Measurements from ENCODE around the gene TRIM33.

TRIM33 gene

GRCh38 chr1:114545315-114545714, 34.3 kb upstream of the TRIM33 start:
- Histone ChIP-seq H3K9ac (ENCODE audit: low read length in 5 of 5) (no peak overlapping the region), H3K4me1 (ENCODE audit: control insufficient read depth in 5 of 5, insufficient read depth in 5 of 5, low read length in 5 of 5) (no peaks in the 10 kb centered on the region), H3K9me3 (ENCODE audit: control insufficient read depth in 5 of 5, low read length in 5 of 5) (no peaks in the 10 kb centered on the region), H3K4me3 (ENCODE audit: low read depth in 1 of 5, low read length in 5 of 5) (no peak overlapping the region), H3K27ac (ENCODE audit: low read depth, low read length) (no peak overlapping the region), H3K36me3 (ENCODE audit: control insufficient read depth in 5 of 5, insufficient read depth in 5 of 5, low read length in 5 of 5) (no peaks in the 10 kb centered on the region), H3K27me3 (ENCODE audit: control insufficient read depth in 5 of 5, insufficient read depth in 4 of 5, low read length in 5 of 5) (no peaks in the 10 kb centered on the region)

- H3K9ac ChIP-seq (ENCODE audit: low read length in 5 of 5) = no peak overlapping the region
- no peak overlapping the region for H3K4me3 ChIP-seq (ENCODE audit: low read depth in 1 of 5, low read length in 5 of 5)
- no peaks in the 10 kb centered on the region for H3K4me1 ChIP-seq (ENCODE audit: control insufficient read depth in 5 of 5, insufficient read depth in 5 of 5, low read length in 5 of 5)
- no peaks in the 10 kb centered on the region for H3K27me3 ChIP-seq (ENCODE audit: control insufficient read depth in 5 of 5, insufficient read depth in 4 of 5, low read length in 5 of 5)
- no peaks in the 10 kb centered on the region for H3K9me3 ChIP-seq (ENCODE audit: control insufficient read depth in 5 of 5, low read length in 5 of 5)
- no peak overlapping the region for H3K27ac ChIP-seq (ENCODE audit: low read depth, low read length)
- no peaks in the 10 kb centered on the region for H3K36me3 ChIP-seq (ENCODE audit: control insufficient read depth in 5 of 5, insufficient read depth in 5 of 5, low read length in 5 of 5)
Observed at GRCh38 chr1:114540821-114541220, 29.8 kb upstream of the TRIM33 start.

- Histone ChIP-seq H3K27ac (ENCODE audit: low read depth, low read length) (no peak overlapping the region), H3K9ac (ENCODE audit: low read length in 5 of 5) (no peak overlapping the region), H3K4me3 (ENCODE audit: low read depth in 1 of 5, low read length in 5 of 5) (no peak overlapping the region), H3K27me3 (ENCODE audit: control insufficient read depth in 5 of 5, insufficient read depth in 4 of 5, low read length in 5 of 5) (no peaks in the 10 kb centered on the region), H3K9me3 (ENCODE audit: control insufficient read depth in 5 of 5, low read length in 5 of 5) (no peaks in the 10 kb centered on the region), H3K36me3 (ENCODE audit: control insufficient read depth in 5 of 5, insufficient read depth in 5 of 5, low read length in 5 of 5) (no peaks in the 10 kb centered on the region), H3K4me1 (ENCODE audit: control insufficient read depth in 5 of 5, insufficient read depth in 5 of 5, low read length in 5 of 5) (no peaks in the 10 kb centered on the region)
Observed at GRCh38 chr1:114540272-114540671, 29.3 kb upstream of the TRIM33 start.

GRCh38 chr1:114536043-114536442, 25.0 kb upstream of the TRIM33 start:
- no peak overlapping the region for H3K4me3 ChIP-seq (ENCODE audit: low read depth in 1 of 5, low read length in 5 of 5)
- no peak overlapping the region for H3K9ac ChIP-seq (ENCODE audit: low read length in 5 of 5)
- no peaks in the 10 kb centered on the region for H3K4me1 ChIP-seq (ENCODE audit: control insufficient read depth in 5 of 5, insufficient read depth in 5 of 5, low read length in 5 of 5)
- H3K9me3 ChIP-seq (ENCODE audit: control insufficient read depth in 5 of 5, low read length in 5 of 5) = no peaks in the 10 kb centered on the region
- no peaks in the 10 kb centered on the region for H3K27me3 ChIP-seq (ENCODE audit: control insufficient read depth in 5 of 5, insufficient read depth in 4 of 5, low read length in 5 of 5)
- no peak overlapping the region for H3K27ac ChIP-seq (ENCODE audit: low read depth, low read length)
- H3K36me3 ChIP-seq (ENCODE audit: control insufficient read depth in 5 of 5, insufficient read depth in 5 of 5, low read length in 5 of 5) = no peaks in the 10 kb centered on the region

- Histone ChIP-seq H3K9ac (ENCODE audit: low read length in 5 of 5) (no peak overlapping the region), H3K4me3 (ENCODE audit: low read depth in 1 of 5, low read length in 5 of 5) (no peak overlapping the region), H3K4me1 (ENCODE audit: control insufficient read depth in 5 of 5, insufficient read depth in 5 of 5, low read length in 5 of 5) (no peaks in the 10 kb centered on the region), H3K9me3 (ENCODE audit: control insufficient read depth in 5 of 5, low read length in 5 of 5) (no peaks in the 10 kb centered on the region), H3K27me3 (ENCODE audit: control insufficient read depth in 5 of 5, insufficient read depth in 4 of 5, low read length in 5 of 5) (no peaks in the 10 kb centered on the region), H3K27ac (ENCODE audit: low read depth, low read length) (no peak overlapping the region), H3K36me3 (ENCODE audit: control insufficient read depth in 5 of 5, insufficient read depth in 5 of 5, low read length in 5 of 5) (no peaks in the 10 kb centered on the region)
Observed at GRCh38 chr1:114535401-114535800, 24.4 kb upstream of the TRIM33 start.

GRCh38 chr1:114531094-114531493, 20.1 kb upstream of the TRIM33 start:
- Histone ChIP-seq H3K27ac (ENCODE audit: low read depth, low read length) (no peak overlapping the region), H3K4me1 (ENCODE audit: control insufficient read depth in 5 of 5, insufficient read depth in 5 of 5, low read length in 5 of 5) (no peaks in the 10 kb centered on the region), H3K27me3 (ENCODE audit: control insufficient read depth in 5 of 5, insufficient read depth in 4 of 5, low read length in 5 of 5) (no peaks in the 10 kb centered on the region), H3K9ac (ENCODE audit: low read length in 5 of 5) (no peak overlapping the region), H3K4me3 (ENCODE audit: low read depth in 1 of 5, low read length in 5 of 5) (no peak overlapping the region), H3K9me3 (ENCODE audit: control insufficient read depth in 5 of 5, low read length in 5 of 5) (no peaks in the 10 kb centered on the region), H3K36me3 (ENCODE audit: control insufficient read depth in 5 of 5, insufficient read depth in 5 of 5, low read length in 5 of 5) (no peaks in the 10 kb centered on the region)

DNA sequence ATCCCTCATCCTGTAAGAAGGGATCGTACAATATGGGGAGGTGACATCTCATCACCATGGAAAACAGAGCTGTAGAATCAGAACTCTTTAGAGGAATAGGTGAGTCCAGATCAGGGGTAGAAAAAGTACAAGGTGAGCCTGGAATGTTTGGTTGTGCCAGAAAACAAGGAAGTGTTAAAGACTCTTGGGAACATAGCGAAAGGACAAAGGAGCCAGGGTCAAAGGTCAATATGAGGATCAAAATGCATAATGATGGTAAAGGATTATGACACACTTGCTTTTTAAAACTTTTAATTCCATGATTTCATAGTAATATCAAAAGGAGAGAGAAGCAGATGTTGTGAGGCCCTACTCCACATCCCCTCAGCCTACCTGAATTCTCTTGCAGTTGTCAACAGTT, 19.2 kb upstream of the TRIM33 start:
- no peak overlapping the region for H3K9ac ChIP-seq (ENCODE audit: low read length in 5 of 5)
- H3K27me3 ChIP-seq (ENCODE audit: control insufficient read depth in 5 of 5, insufficient read depth in 4 of 5, low read length in 5 of 5) = no peaks in the 10 kb centered on the region
- H3K27ac ChIP-seq (ENCODE audit: low read depth, low read length) = no peak overlapping the region
- H3K36me3 ChIP-seq (ENCODE audit: control insufficient read depth in 5 of 5, insufficient read depth in 5 of 5, low read length in 5 of 5) = no peaks in the 10 kb centered on the region
- no peak overlapping the region for H3K4me3 ChIP-seq (ENCODE audit: low read depth in 1 of 5, low read length in 5 of 5)
- no peaks in the 10 kb centered on the region for H3K9me3 ChIP-seq (ENCODE audit: control insufficient read depth in 5 of 5, low read length in 5 of 5)
- no peaks in the 10 kb centered on the region for H3K4me1 ChIP-seq (ENCODE audit: control insufficient read depth in 5 of 5, insufficient read depth in 5 of 5, low read length in 5 of 5)

DNA sequence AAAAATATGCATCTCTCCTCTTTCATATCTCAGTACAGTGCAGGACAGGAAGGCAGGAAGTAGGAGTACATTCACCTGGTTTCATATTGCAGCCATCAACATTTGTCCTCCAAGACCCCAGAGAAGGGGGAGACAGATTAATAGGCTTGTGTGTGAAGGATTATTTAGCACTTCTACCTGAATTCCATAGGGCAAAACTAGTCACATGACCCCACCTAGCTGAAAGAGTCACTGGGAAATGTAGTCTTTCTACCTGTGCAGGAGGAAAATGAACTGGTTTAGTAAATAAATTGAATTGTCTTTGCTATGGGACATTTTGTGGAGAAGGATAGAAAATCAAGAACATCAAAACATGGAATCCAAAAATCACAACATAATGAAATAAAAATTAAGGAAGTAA, 13.9 kb upstream of the TRIM33 start:
- Histone ChIP-seq H3K9ac (ENCODE audit: low read length in 5 of 5) (no peak overlapping the region), H3K4me1 (ENCODE audit: control insufficient read depth in 5 of 5, insufficient read depth in 5 of 5, low read length in 5 of 5) (no peaks in the 10 kb centered on the region), H3K36me3 (ENCODE audit: control insufficient read depth in 5 of 5, insufficient read depth in 5 of 5, low read length in 5 of 5) (no peaks in the 10 kb centered on the region), H3K27me3 (ENCODE audit: control insufficient read depth in 5 of 5, insufficient read depth in 4 of 5, low read length in 5 of 5) (peaks cover 0 to 2% (median 0%) of the 10 kb centered on the region in 5 donors), H3K9me3 (ENCODE audit: control insufficient read depth in 5 of 5, low read length in 5 of 5) (no peaks in the 10 kb centered on the region), H3K27ac (ENCODE audit: low read depth, low read length) (no peak overlapping the region), H3K4me3 (ENCODE audit: low read depth in 1 of 5, low read length in 5 of 5) (no peak overlapping the region)

DNA sequence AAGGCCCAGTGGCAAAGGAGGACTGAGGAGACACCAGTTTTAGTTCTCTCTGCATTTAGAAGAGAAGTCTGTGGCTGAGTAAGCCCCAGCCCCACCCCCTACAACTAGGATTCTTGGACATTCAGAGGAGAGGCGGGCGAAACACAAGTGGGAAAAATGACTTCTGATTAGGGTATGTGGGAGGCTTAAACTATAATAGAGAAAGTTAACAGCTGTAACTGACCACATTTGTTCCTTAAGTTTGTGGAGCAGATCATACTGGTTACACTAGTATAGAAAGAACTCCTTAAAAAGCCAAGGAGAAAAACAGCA, 11.2 kb upstream of the TRIM33 start:
- H3K27me3 ChIP-seq (ENCODE audit: control insufficient read depth in 5 of 5, insufficient read depth in 4 of 5, low read length in 5 of 5) = peaks cover 0 to 5% (median 0%) of the 10 kb centered on the region in 5 donors
- no peaks in the 10 kb centered on the region for H3K36me3 ChIP-seq (ENCODE audit: control insufficient read depth in 5 of 5, insufficient read depth in 5 of 5, low read length in 5 of 5)
- no peak overlapping the region for H3K4me3 ChIP-seq (ENCODE audit: low read depth in 1 of 5, low read length in 5 of 5)
- H3K27ac ChIP-seq (ENCODE audit: low read depth, low read length) = no peak overlapping the region
- no peaks in the 10 kb centered on the region for H3K4me1 ChIP-seq (ENCODE audit: control insufficient read depth in 5 of 5, insufficient read depth in 5 of 5, low read length in 5 of 5)
- H3K9ac ChIP-seq (ENCODE audit: low read length in 5 of 5) = peak overlapping the region in 1 of 5 donors; percentile 21
- no peaks in the 10 kb centered on the region for H3K9me3 ChIP-seq (ENCODE audit: control insufficient read depth in 5 of 5, low read length in 5 of 5)

DNA sequence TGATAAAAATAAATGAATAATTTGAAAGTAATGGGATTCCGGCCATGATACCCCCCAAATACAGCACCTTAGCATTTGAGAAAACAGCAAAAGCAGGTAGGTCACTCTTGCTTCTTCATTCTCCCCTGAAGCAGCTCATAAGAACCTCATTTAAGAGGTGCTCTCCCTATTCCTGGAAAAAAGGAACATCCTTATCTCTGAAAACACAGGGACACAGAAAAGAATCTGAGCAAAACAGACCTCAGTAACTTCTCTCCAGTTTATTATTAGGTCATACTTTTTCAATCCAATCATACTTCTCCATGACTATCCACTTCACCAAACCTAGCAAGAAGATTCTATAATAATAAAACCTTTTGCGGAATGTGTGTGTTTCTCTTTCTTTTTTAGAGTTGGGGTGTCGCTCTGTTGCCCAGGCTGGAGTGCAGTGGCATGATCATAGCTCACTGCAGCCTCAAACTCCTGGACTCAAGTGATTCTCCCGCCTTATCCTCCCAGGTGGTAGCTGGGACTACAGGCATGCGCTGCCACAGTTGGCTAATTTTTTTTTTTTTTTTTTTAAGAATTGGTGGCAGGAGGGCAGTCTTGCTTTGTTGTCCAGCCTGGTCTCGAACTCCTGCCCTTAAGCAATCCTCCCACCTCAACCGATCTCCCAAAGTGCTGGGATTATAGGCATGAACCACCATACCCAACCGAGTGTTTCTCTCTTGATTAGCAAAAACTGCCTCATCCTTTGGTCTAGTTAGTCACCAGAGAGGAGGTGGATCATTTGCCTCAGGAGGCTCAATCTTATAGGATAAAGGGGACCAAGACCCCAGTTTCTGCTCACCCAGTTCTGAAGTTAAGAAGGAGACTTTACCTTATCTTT, 10.6 kb upstream of the TRIM33 start:
- peak overlapping the region in 1 of 5 donors; percentile 21 for H3K9ac ChIP-seq (ENCODE audit: low read length in 5 of 5)
- H3K4me1 ChIP-seq (ENCODE audit: control insufficient read depth in 5 of 5, insufficient read depth in 5 of 5, low read length in 5 of 5) = no peaks in the 10 kb centered on the region
- H3K27me3 ChIP-seq (ENCODE audit: control insufficient read depth in 5 of 5, insufficient read depth in 4 of 5, low read length in 5 of 5) = peaks cover 0 to 5% (median 0%) of the 10 kb centered on the region in 5 donors
- H3K4me3 ChIP-seq (ENCODE audit: low read depth in 1 of 5, low read length in 5 of 5) = no peak overlapping the region
- H3K27ac ChIP-seq (ENCODE audit: low read depth, low read length) = no peak overlapping the region
- H3K9me3 ChIP-seq (ENCODE audit: control insufficient read depth in 5 of 5, low read length in 5 of 5) = no peaks in the 10 kb centered on the region
- no peaks in the 10 kb centered on the region for H3K36me3 ChIP-seq (ENCODE audit: control insufficient read depth in 5 of 5, insufficient read depth in 5 of 5, low read length in 5 of 5)
